ENCODE data around the gene NRXN3.

DNA sequence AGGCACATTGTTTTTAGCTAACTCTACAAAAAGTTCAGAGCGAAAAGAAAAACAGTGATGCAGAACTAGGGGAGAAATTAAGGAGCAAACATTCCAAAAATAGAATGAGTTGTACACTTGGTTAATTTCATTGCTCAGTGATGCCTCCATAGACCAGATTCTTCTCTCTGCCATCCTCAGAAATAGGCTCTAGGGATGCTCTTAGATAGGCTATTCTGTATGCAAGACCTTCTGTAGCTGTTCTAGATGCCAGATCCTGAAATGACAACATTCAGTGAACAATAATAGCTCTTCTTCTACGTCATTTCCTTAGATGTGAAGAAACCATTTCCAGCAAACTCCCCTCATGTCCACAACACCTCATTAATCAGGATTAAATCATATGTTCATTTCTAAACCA lies 1574.9 kb downstream of the NRXN3 start:
- TF ChIP-seq CTCF (conservative IDR thresholded peaks at IDR 0.05; ENCODE audit: low read depth in 2 of 2) (no peak), POLR2AphosphoS5 (IDR thresholded peaks at IDR 0.05; ENCODE audit: low read depth) (no peak), EZH2phosphoT487 (IDR thresholded peaks at IDR 0.05; ENCODE audit: unreplicated experiment) (no peak), CREB1 (CRISPR knock-in tag; IDR thresholded peaks at IDR 0.05; ENCODE audit: low read depth) (no peak)

Measured in GM23338 (cell line).